Right lobe of liver (tissue), 6 donors: ENCODE results near the gene INKA1. TPM values are rescaled to one million over a fixed set of nuclear protein-coding genes. Genes with fewer than 3 reads are reported as not detected.
"Not testable (repeated sequence)": the region's sequence is repeated elsewhere in the genome, so short reads cannot be mapped to it uniquely, and the experiment has no call there.

ENCODE experiments used
- ATAC-seq, 4 donors: fragments of 200-7000 bp; cut with Tn5 transposase; one replicate each; pipeline ENCODE4 v1.9.1; 2020; ENCODE audit warnings: mild to moderate bottlenecking in 4 of 4, moderate library complexity in 4 of 4
- DNase-seq, 3 donors: peaks; one replicate each; pipeline ENCODE4 v3.0.0-alpha.2; 2020
- H3K27ac ChIP-seq, 3 donors: fragments of 200-600 bp; one replicate each; pipeline ENCODE4 v1.8.0; 2022
- H3K27me3 ChIP-seq, 2 donors: fragments of 200-600 bp; one replicate each; pipeline ENCODE4 v1.8.0; 2022
- H3K36me3 ChIP-seq, 4 donors: fragments of 200-600 bp; sonication (generic) in 1 of 4; one replicate each; pipeline versions ENCODE4 v1.5.1 to v1.8.0; 2017 to 2022; ENCODE audit warnings: control low read depth in 1 of 4
- H3K4me1 ChIP-seq, 4 donors: fragments of 200-600 bp; sonication (generic) in 1 of 4; one replicate each; pipeline versions ENCODE4 v1.5.1 to v1.8.0; 2017 to 2022; ENCODE audit warnings: control low read depth in 1 of 4
- H3K4me3 ChIP-seq, 3 donors: fragments of 200-600 bp; one replicate each; pipeline ENCODE4 v1.8.0; 2022
- H3K9me3 ChIP-seq, 4 donors: fragments of 200-600 bp; sonication (generic) in 1 of 4; one replicate each; pipeline versions ENCODE4 v1.5.1 to v1.8.0; 2017 to 2022; ENCODE audit warnings: control low read depth in 1 of 4
- POLR2A ChIP-seq: fragments of 450-650 bp; IDR thresholded peaks from one replicate; pipeline ENCODE4 v1.6.1; 2017; ENCODE audit warnings: antibody characterized with exemption, mild to moderate bottlenecking
- WGBS: methylation state at CpG from one replicate; pipeline ENCODE4 v1.1.6; 2018; ENCODE audit warnings: low coverage, low lambda C conversion rate; ENCODE audit not compliant: insufficient coverage; ENCODE audit errors: missing lambda C conversion rate; 5-methylcytosine and 5-hydroxymethylcytosine counted together
- intact Hi-C, 2 donors: fragments of 100-400 bp; cut with DNase I; formaldehyde crosslinking; loops; one replicate each; pipeline versions ENCODE4 v1.11.2 to v1.14.1; 2022
- total RNA-seq, 6 experiments: library from RNA; depleted of rRNA in 2 of 6; stranded (reverse); fragments of >200 nt in 2 of 6; fragmentation: NEBNext Ultra II Directional in 3 of 6; extraction: Animal tissue kit (Norgen Biotek cat#: 25700) in 3 of 6; gene quantifications; one replicate each; pipeline versions ENCODE4 v1.1.0 to v1.2.4, GENCODE V29; 2016 to 2023
- TF ChIP-seq, protein P1 (sequence below), 4 donors: fragments of 200-600 bp in 3 of 4; fragments of 450-650 bp in 1 of 4; IDR thresholded peaks; one replicate each; pipeline versions ENCODE4 v1.5.1 to v1.8.0; 2016 to 2022; ENCODE audit warnings: antibody characterized with exemption in 4 of 4, mild to moderate bottlenecking in 2 of 4
- donor health status: DM: no; HTN: yes; CAD: no.
- donor health status: DM: no; HTN: no; CAD: no.
- donor health status: DM: no; HTN: no; CAD: no.
- donor health status: DM: no; HTN: yes; CAD: no.
- donor health status: DM: no; HTN: yes; CAD: no.

Gene INKA1
- total RNA-seq, 6 experiments from 2014 or later: 0.46 to 1.2 (median 0.73) TPM

DNA sequence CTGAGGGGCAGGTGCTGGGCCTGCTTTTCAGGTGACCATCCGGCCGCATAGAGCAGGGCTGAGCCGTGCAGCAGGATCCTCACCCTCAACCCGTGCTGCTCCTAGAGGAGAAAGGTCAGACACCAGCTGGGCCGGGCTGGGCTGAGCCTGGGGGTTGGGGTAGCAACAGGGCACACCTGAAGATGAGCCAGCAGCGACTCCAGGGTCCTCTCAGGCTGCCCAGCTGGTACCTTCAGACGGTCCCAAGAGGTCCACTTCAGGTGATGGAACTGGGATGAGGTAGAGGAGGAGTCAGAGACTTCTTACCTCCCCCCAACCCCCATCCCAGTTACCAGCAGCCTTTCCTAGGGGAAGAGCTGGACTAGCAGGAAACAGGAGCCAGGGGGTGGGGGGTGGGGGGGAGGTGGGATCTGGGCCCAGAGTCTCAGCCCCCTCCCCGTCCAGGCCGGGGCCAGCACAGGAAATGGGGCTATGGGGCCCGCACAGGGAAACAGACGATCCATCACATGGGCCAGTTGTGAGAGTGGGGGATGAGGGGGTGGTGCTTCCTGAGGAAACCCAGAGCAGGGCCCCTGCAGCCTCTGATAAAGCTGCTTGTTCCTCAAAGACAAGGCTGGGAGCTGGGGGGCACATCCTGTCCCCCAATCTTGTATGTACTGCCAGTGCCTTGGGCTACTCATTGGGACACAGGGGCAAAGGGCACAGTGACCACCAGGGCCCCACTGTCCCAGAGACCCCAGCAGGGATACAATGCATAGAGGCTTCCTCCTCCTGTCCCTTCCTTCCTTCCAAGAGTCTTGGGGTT, 3.0 kb downstream of the INKA1 start:
- peaks cover 0 to 6% (median 0%) of the 10 kb centered on the region in 4 donors for H3K36me3 ChIP-seq
- ATAC-seq (peak in 3 of 4 donors; percentile 8 to 33 (median 31)), DNase-seq (peak in 2 of 3 donors; percentile 56 to 67)
- no peak for TF ChIP-seq POLR2A
- peaks cover 0 to 12% (median 0%) of the 10 kb centered on the region in 4 donors for H3K4me1 ChIP-seq
- no peaks in the 10 kb centered on the region for H3K9me3 ChIP-seq
- H3K27ac ChIP-seq: peak overlapping the region; percentile 50 to 83 (median 70)
- H3K4me3 ChIP-seq: no peak overlapping the region
- 67% methylated on average over 3 of the region's 11 CpGs for WGBS
- intact Hi-C loops: loop anchor here in 1 of 2 donors (10.0 kb wide), 1 partner anchor 99 kb away; the partner anchor contains the start of gene MST1R
- no peaks in the 10 kb centered on the region for H3K27me3 ChIP-seq

DNA sequence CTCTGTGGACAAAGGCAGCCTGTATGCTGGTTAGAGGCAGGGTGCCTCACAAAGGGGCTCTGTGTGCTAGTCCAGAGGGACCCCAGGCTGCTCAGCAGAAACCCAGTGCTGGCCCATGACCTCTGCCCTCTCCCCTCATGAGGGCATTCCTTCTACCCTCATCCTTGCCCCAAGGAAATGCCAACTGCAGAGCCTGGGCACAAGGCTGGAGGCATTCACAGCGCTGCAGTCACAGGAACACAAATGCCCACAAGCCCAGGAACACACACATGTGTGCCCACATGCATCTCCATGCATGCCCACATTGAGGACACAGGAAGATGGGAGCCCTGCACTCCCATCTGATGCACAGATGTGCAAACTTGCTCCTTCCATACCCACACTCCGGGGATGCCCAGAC, 3.8 kb downstream of the INKA1 start:
- TF ChIP-seq POLR2A: no peak
- H3K27ac ChIP-seq: no peak overlapping the region
- intact Hi-C loops: loop anchor here in 1 of 2 donors (10.0 kb wide), 1 partner anchor 98 kb away; the partner anchor contains the start of gene MST1R
- H3K4me3 ChIP-seq: no peak overlapping the region
- DNase-seq: no peak
- no peaks in the 10 kb centered on the region for H3K9me3 ChIP-seq
- no peaks in the 10 kb centered on the region for H3K27me3 ChIP-seq
- no CpG with 5 or more reads among the region's 2 CpGs for WGBS
- peaks cover 0 to 6% (median 0%) of the 10 kb centered on the region in 4 donors for H3K36me3 ChIP-seq
- ATAC-seq: no peak
- peaks cover 0 to 12% (median 0%) of the 10 kb centered on the region in 4 donors for H3K4me1 ChIP-seq

DNA sequence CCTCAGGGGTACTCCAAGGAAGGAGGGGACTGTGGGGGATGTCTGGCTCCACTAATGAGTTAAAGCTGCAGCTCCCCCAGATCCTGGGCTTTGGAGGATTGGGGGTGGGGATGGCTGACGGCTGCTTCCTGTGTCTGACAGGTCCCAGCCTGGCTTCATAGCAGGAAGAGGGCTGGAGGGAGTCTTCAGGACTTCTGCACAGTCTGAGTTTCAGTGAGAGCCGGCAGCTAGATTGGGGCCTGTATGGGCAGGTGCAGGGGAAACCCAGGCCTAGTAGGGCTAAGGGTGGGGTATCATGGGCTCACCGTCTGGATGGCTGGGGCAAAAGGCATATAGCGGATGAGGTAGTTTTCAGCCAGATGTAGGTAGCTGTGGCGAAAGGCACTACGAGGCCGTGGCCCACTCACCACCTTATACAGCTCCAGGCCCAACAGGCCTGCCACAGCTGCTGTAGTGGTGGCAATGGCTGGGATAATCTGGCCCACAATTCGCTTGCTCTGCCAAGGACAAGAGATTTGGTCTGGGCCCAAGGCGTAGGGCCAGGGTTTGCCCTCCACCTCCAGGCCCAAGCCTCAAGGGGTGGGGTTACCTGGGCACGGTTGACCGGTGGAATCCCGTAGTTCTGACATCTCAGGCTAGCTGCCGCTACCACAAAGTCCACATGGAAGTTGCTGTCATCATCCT, 4.5 kb downstream of the INKA1 start:
- Histone ChIP-seq H3K27me3 (no peaks in the 10 kb centered on the region), H3K9me3 (no peaks in the 10 kb centered on the region), H3K4me1 (peaks cover 0 to 12% (median 0%) of the 10 kb centered on the region in 4 donors), H3K27ac (no peak overlapping the region), H3K36me3 (peaks cover 0 to 6% (median 0%) of the 10 kb centered on the region in 4 donors), H3K4me3 (no peak overlapping the region)
- ATAC-seq: no peak
- 60% methylated on average over 1 of the region's 13 CpGs for WGBS
- no peak for TF ChIP-seq POLR2A
- TF ChIP-seq, protein P1, sequence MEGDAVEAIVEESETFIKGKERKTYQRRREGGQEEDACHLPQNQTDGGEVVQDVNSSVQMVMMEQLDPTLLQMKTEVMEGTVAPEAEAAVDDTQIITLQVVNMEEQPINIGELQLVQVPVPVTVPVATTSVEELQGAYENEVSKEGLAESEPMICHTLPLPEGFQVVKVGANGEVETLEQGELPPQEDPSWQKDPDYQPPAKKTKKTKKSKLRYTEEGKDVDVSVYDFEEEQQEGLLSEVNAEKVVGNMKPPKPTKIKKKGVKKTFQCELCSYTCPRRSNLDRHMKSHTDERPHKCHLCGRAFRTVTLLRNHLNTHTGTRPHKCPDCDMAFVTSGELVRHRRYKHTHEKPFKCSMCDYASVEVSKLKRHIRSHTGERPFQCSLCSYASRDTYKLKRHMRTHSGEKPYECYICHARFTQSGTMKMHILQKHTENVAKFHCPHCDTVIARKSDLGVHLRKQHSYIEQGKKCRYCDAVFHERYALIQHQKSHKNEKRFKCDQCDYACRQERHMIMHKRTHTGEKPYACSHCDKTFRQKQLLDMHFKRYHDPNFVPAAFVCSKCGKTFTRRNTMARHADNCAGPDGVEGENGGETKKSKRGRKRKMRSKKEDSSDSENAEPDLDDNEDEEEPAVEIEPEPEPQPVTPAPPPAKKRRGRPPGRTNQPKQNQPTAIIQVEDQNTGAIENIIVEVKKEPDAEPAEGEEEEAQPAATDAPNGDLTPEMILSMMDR (IDR thresholded peaks at IDR 0.05): no peak
- intact Hi-C loops: loop anchor here in 1 of 2 donors (10.0 kb wide), 1 partner anchor 97 kb away; the partner anchor contains the start of gene MST1R
- peak in 1 of 3 donors; percentile 52 for DNase-seq

DNA sequence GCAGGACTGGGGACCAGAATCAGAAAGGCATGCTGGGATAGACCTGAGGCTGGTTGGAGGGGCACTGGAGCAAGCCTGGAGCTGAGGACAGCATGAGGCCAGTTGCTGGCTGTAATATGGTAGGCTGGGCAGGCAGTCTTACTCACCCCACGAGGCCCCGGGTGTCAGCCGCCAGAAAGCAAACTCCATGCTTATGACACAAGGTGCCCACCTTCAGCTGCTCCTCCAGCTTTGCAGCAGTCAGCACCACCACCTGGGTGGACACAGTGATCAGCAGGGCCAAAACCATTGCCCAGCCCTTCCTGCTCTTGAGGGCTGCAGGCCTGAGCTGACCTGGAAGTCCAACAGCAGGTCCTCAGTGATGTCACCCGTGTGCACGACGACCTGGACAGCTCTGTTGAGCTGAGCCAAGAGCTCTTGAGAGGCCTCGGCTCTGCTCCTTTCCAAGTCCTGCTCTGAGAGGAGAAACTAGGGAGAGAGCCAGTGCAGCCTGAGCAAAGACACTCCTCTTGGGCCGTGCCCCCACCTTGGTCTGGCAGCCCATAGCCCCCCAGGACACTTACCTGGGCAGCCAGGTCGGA, 9.9 kb downstream of the INKA1 start:
- intact Hi-C loops: no loop called here
- Histone ChIP-seq H3K4me3 (peak overlapping the region; percentile 38 to 57 (median 46)), H3K27me3 (no peaks in the 10 kb centered on the region), H3K27ac (peak overlapping the region; percentile 63 to 72 (median 70)), H3K9me3 (no peaks in the 10 kb centered on the region), H3K4me1 (peaks cover 0 to 15% (median 3%) of the 10 kb centered on the region in 4 donors), H3K36me3 (peaks cover 0 to 6% (median 0%) of the 10 kb centered on the region in 4 donors)
- DNase-seq: no peak
- TF ChIP-seq, protein P1 (IDR thresholded peaks at IDR 0.05): no peak
- TF ChIP-seq POLR2A: no peak
- WGBS: 38% methylated on average over 7 of the region's 9 CpGs
- peak; percentile 9 to 48 (median 26) for ATAC-seq

DNA sequence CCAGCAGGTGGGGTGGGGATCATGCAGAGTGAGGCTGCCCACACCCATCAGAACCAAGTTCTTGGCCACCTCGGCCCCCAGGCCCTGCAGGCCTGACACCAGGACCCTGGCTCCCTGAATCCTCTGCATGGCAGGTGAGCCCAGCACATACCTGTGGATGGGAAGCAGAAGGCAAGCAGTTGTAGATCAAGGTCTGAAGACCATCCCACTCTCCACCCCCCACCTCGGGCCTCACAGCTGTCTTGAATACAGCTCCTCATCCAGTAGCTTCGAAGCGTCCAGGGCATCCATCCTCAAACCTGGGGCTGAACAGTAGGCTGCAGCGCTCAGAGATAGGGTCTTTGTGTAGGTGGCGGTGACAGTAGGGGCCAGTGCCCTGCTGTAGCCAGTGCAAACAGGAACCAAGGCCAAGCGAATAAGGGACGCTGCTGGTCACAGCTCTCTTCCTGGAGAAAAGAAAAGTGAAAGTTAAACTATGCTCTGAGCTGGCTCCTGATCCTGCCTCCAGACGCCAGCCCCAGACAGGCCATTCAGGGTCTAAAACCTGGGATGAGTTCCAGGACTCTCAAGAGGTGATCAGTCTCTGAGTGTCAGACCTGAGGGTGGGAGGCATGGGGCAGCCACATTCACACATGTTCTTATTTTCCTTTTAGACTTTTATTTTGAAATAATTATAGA, 10.6 kb downstream of the INKA1 start, which contains the start of gene UBA7:
Gene UBA7, minus strand, starts transcription at position 457 of the 678 bp plus-strand sequence. Its CDS starts 166 bp downstream, at position 291.
- Histone ChIP-seq H3K36me3 (peaks cover 0 to 6% (median 0%) of the 10 kb centered on the region in 4 donors), H3K27ac (peak within 1 kb of the TSS; percentile 63 to 72 (median 70)), H3K27me3 (no peaks in the 10 kb centered on the region), H3K9me3 (no peaks in the 10 kb centered on the region), H3K4me1 (peaks cover 0 to 12% (median 3%) of the 10 kb centered on the region in 4 donors), H3K4me3 (peak within 1 kb of the TSS; percentile 38 to 57 (median 46))
- ATAC-seq (peak; percentile 95 to 98 (median 97)), DNase-seq (peak; percentile 58 to 69 (median 65))
- under 1% methylated on average over 7 of the region's 9 CpGs for WGBS
- no peak for TF ChIP-seq POLR2A
- TF ChIP-seq, protein P1 (IDR thresholded peaks at IDR 0.05): no peak
- intact Hi-C loops: no loop called here

DNA sequence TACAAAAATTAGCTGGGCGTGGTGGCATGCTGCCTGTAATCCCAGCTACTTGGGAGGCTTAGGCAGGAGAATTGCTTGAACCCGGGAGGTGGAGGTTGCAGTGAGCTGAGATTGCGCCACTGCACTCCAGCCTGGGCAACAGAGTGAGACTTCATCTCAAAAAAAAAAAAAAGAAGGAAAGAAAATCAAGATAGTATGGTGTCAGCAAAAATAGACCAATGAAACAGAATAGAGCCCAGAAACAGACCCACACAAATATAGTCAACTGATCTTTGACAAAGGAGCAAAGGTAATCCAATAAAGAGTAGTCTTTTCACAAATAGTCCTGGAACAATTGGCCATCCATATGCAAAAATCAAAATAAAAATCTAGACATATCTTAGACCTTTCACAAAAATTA, 20.1 kb downstream of the INKA1 start:
- intact Hi-C loops, DNase-seq, H3K36me3 ChIP-seq, H3K27me3 ChIP-seq, H3K4me3 ChIP-seq, H3K27ac ChIP-seq, ATAC-seq, H3K4me1 ChIP-seq, H3K9me3 ChIP-seq: not testable (repeated sequence)
- 100% methylated on average over 1 of the region's 3 CpGs for WGBS
